ENCODE data around the gene NT5DC1.

The NT5DC1 gene

GRCh38 chr6:116239256-116239655, 138.6 kb downstream of the NT5DC1 start:
- in situ Hi-C loops (cut with HindIII; ENCODE audit: low pct_ligation_motif_present, low sequenced_read_pairs) = no loop called here
- H3K27me3 ChIP-seq (replicated peaks) = no peaks in the 10 kb centered on the region
- no peak for DNase-seq
- no peaks in the 10 kb centered on the region for H3K36me3 ChIP-seq (replicated peaks)
- H3K27ac ChIP-seq = no peak overlapping the region
- no peak overlapping the region for H3K4me3 ChIP-seq (ENCODE audit: low read depth, low read length)
- no peak for TF ChIP-seq CTCF (IDR thresholded peaks at IDR 0.05; ENCODE audit: low read depth, low read length, missing control alignments)

GRCh38 chr6:116239856-116240255, 139.2 kb downstream of the NT5DC1 start:
- no peak overlapping the region for H3K27ac ChIP-seq
- H3K27me3 ChIP-seq (replicated peaks) = no peaks in the 10 kb centered on the region
- no peak for TF ChIP-seq CTCF (IDR thresholded peaks at IDR 0.05; ENCODE audit: low read depth, low read length, missing control alignments)
- in situ Hi-C loops (cut with HindIII; ENCODE audit: low pct_ligation_motif_present, low sequenced_read_pairs) = no loop called here
- no peak overlapping the region for H3K4me3 ChIP-seq (ENCODE audit: low read depth, low read length)
- H3K36me3 ChIP-seq (replicated peaks) = no peaks in the 10 kb centered on the region
- DNase-seq = no peak

GRCh38 chr6:116244284-116244683, 143.6 kb downstream of the NT5DC1 start:
- Histone ChIP-seq H3K4me3 (ENCODE audit: low read depth, low read length) (no peak overlapping the region), H3K27me3 (replicated peaks) (no peaks in the 10 kb centered on the region), H3K36me3 (replicated peaks) (no peaks in the 10 kb centered on the region), H3K27ac (no peak overlapping the region)
- in situ Hi-C loops (cut with HindIII; ENCODE audit: low pct_ligation_motif_present, low sequenced_read_pairs) = no loop called here
- TF ChIP-seq CTCF (IDR thresholded peaks at IDR 0.05; ENCODE audit: low read depth, low read length, missing control alignments) = no peak
- DNase-seq = no peak

GRCh38 chr6:116246089-116246488, 145.4 kb downstream of the NT5DC1 start:
- peak; percentile 84 for DNase-seq
- in situ Hi-C loops (cut with HindIII; ENCODE audit: low pct_ligation_motif_present, low sequenced_read_pairs) = no loop called here
- no peak for TF ChIP-seq CTCF (IDR thresholded peaks at IDR 0.05; ENCODE audit: low read depth, low read length, missing control alignments)
- no peak overlapping the region for H3K4me3 ChIP-seq (ENCODE audit: low read depth, low read length)
- no peaks in the 10 kb centered on the region for H3K36me3 ChIP-seq (replicated peaks)
- H3K27me3 ChIP-seq (replicated peaks) = no peaks in the 10 kb centered on the region
- H3K27ac ChIP-seq = peak overlapping the region; percentile 23

GRCh38 chr6:116247285-116247684, 146.6 kb downstream of the NT5DC1 start:
- in situ Hi-C loops (cut with HindIII; ENCODE audit: low pct_ligation_motif_present, low sequenced_read_pairs) = no loop called here
- Histone ChIP-seq H3K4me3 (ENCODE audit: low read depth, low read length) (no peak overlapping the region), H3K27me3 (replicated peaks) (no peaks in the 10 kb centered on the region), H3K36me3 (replicated peaks) (no peaks in the 10 kb centered on the region), H3K27ac (no peak overlapping the region)
- no peak for DNase-seq
- TF ChIP-seq CTCF (IDR thresholded peaks at IDR 0.05; ENCODE audit: low read depth, low read length, missing control alignments) = no peak

GRCh38 chr6:116248577-116248976, 147.9 kb downstream of the NT5DC1 start:
- no peak for TF ChIP-seq CTCF (IDR thresholded peaks at IDR 0.05; ENCODE audit: low read depth, low read length, missing control alignments)
- Histone ChIP-seq H3K4me3 (ENCODE audit: low read depth, low read length) (no peak overlapping the region), H3K36me3 (replicated peaks) (no peaks in the 10 kb centered on the region), H3K27me3 (replicated peaks) (no peaks in the 10 kb centered on the region), H3K27ac (no peak overlapping the region)
- in situ Hi-C loops (cut with HindIII; ENCODE audit: low pct_ligation_motif_present, low sequenced_read_pairs) = no loop called here
- DNase-seq = no peak

Measured in brain microvascular endothelial cell (primary cell).